HG03196 (cell line): ENCODE data around the gene WAPL.

Source experiments
- ATAC-seq: cut with Tn5 transposase; IDR thresholded peaks from one replicate; pipeline ENCODE4 v1.9.1; 2021; ENCODE audit not compliant: unreplicated experiment

WAPL gene

GRCh38 chr10:86480571-86480970, 41.0 kb downstream of the WAPL start:
- no peak for ATAC-seq

GRCh38 chr10:86472061-86472460, 49.5 kb downstream of the WAPL start:
- ATAC-seq, result no peak

- no peak for ATAC-seq
Observed at GRCh38 chr10:86461963-86462804, 59.4 kb downstream of the WAPL start.

GRCh38 chr10:86451604-86451960, 70.0 kb downstream of the WAPL start:
- ATAC-seq, result no peak

GRCh38 chr10:86450806-86451603, 70.6 kb downstream of the WAPL start:
- no peak for ATAC-seq

GRCh38 chr10:86449926-86450558, 71.5 kb downstream of the WAPL start:
- no peak for ATAC-seq

- ATAC-seq, result no peak
Observed at GRCh38 chr10:86447432-86447831, 74.2 kb downstream of the WAPL start.

- ATAC-seq, result no peak
Observed at GRCh38 chr10:86446987-86447386, 74.6 kb downstream of the WAPL start.

- no peak for ATAC-seq
Observed at GRCh38 chr10:86446440-86446839, 75.2 kb downstream of the WAPL start.

GRCh38 chr10:86443936-86444335, 77.7 kb downstream of the WAPL start:
- ATAC-seq, result no peak

- no peak for ATAC-seq
Observed at GRCh38 chr10:86443069-86443468, 78.5 kb downstream of the WAPL start.

- ATAC-seq, result no peak
Observed at GRCh38 chr10:86440874-86441843, 80.4 kb downstream of the WAPL start.

GRCh38 chr10:86439544-86439943, 82.0 kb downstream of the WAPL start:
- ATAC-seq, result no peak

- no peak for ATAC-seq
Observed at GRCh38 chr10:86438091-86438749, 83.4 kb downstream of the WAPL start.

GRCh38 chr10:86437447-86437846, 84.1 kb downstream of the WAPL start:
- no peak for ATAC-seq

GRCh38 chr10:86436963-86437362, 84.6 kb downstream of the WAPL start:
- no peak for ATAC-seq

GRCh38 chr10:86434656-86435055, 86.9 kb downstream of the WAPL start:
- no peak for ATAC-seq

GRCh38 chr10:86423739-86424138, 97.9 kb downstream of the WAPL start:
- ATAC-seq, result no peak

- ATAC-seq, result no peak
Observed at GRCh38 chr10:86419101-86419500, 102.5 kb downstream of the WAPL start.

GRCh38 chr10:86415583-86415982, 106.0 kb downstream of the WAPL start:
- ATAC-seq, result no peak
